ENCODE results near the gene ANP32B.
"Not testable (repeated sequence)": the region's sequence is repeated elsewhere in the genome, so short reads cannot be mapped to it uniquely, and the experiment has no call there.

DNA sequence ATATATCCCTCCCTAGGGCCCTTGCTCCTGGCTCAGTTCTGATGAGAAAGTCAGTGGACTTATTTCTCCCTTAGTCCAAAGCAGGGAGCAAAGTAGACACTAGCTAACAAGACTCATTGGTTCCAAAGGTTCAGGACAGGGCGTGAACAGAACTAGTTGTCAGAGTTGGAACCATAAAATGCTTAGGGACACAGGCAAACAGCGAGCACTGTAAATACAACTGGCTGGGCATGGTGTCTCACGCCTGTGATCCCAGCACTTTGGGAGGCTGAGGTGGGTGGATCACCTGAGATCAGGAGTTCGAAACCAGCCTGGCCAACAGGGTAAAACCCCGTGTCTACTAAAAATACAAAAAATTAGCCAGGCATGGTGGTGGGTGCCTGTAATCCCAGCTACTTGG lies 36.7 kb downstream of the ANP32B start:
- TF ChIP-seq POLR2AphosphoS5, POLR2A (IDR thresholded peaks at IDR 0.05; ENCODE audit: low read depth, low read length): not testable (repeated sequence)
